Measurements from ENCODE around the gene OGT.

- TF ChIP-seq POLR2A (IDR thresholded peaks at IDR 0.05) (no peak), POLR2AphosphoS5 (IDR thresholded peaks at IDR 0.05) (no peak), CTCF (IDR thresholded peaks at IDR 0.05) (no peak), EP300 (IDR thresholded peaks at IDR 0.05) (no peak)
Measured at GRCh38 chrX:71536285-71536684, 3.4 kb downstream of the OGT start.

Data from gastroesophageal sphincter (tissue), 3 donors.